ENCODE measurements around the gene GPR62. TPM values are rescaled to one million over a fixed set of nuclear protein-coding genes. Genes with fewer than 3 reads are reported as not detected.

Gene GPR62
- total and polyA plus RNA-seq, 5 donors, result 0.19 to 1.5 (median 0.46) TPM

DNA sequence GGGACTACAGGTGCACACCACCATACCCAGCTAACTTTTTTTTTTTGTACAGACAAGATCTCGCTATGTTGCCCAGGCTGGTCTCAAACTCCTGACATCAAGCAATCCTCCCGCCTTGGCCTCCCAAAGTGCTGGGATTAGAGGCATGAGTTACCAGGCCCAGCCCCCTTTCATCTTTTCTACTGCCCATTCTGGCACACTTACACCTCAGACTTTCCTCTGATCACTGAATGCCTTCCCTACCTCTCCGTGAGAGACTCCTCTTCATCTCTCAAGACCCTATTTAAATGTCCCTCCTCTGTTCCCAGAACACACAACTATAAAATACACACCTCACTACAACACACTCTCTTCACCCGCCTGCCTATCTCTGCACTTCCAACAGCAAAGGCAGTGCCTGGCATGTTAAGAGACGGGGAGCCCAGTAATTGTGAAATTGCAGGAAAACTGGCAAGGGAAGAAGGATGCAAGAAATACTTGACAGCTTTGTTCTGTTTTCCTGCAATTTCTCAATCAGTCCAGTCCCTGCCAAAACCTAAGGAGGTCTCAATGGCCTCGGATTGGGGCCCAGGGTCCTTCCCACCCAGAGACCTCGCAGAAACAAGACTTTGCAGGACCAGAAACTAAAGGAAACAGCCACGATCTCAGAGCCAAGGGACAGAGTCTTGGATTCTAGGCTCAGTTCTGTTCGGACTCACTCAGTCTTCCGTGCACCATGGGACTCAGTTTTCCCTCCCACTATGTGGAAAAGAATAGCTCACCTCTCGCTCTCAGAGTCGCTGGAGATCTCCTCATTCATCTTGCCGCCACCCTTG lies 14.3 kb upstream of the GPR62 start:
- ATAC-seq, result no peak
- Histone ChIP-seq H3K27me3 (ENCODE audit: control insufficient read depth, insufficient read depth) (no peaks in the 10 kb centered on the region), H3K27ac (ENCODE audit: low read length) (no peak overlapping the region), H3K4me3 (ENCODE audit: low read length) (peak overlapping the region; percentile 62), H3K4me1 (ENCODE audit: control insufficient read depth, insufficient read depth, low read length) (peaks cover 2% of the 10 kb centered on the region), H3K9me3 (ENCODE audit: control insufficient read depth, low read length) (no peaks in the 10 kb centered on the region)
- intact Hi-C loops (cut with DNase I), result no loop called here
- DNase-seq, result no peak
- WGBS, result 34% methylated on average over 13 of the region's 13 CpGs

DNA sequence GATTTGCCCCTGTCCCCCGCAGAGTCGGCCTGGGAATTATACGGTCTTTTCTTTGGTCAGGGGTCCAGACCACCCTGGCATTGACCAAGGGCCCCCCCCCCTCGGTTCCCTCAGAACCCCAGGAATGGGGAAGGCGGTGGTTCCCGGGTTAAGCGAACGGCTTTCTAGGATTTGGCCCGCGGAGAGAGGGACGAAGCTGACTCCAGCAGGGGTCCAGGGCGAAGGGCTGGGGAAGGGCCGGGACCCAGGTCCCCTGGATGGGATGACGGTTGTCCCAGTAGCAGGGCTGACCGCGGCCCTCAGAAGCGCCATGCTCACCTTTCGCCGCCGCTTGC lies 13.8 kb upstream of the GPR62 start:
- under 1% methylated on average over 20 of the region's 20 CpGs for WGBS
- Histone ChIP-seq H3K9me3 (ENCODE audit: control insufficient read depth, low read length) (no peaks in the 10 kb centered on the region), H3K27me3 (ENCODE audit: control insufficient read depth, insufficient read depth) (no peaks in the 10 kb centered on the region), H3K27ac (ENCODE audit: low read length) (peak overlapping the region; percentile 7), H3K4me1 (ENCODE audit: control insufficient read depth, insufficient read depth, low read length) (peaks cover 2% of the 10 kb centered on the region), H3K4me3 (ENCODE audit: low read length) (peak overlapping the region; percentile 62)
- ATAC-seq (no peak), DNase-seq (no peak)
- intact Hi-C loops (cut with DNase I), result no loop called here

DNA sequence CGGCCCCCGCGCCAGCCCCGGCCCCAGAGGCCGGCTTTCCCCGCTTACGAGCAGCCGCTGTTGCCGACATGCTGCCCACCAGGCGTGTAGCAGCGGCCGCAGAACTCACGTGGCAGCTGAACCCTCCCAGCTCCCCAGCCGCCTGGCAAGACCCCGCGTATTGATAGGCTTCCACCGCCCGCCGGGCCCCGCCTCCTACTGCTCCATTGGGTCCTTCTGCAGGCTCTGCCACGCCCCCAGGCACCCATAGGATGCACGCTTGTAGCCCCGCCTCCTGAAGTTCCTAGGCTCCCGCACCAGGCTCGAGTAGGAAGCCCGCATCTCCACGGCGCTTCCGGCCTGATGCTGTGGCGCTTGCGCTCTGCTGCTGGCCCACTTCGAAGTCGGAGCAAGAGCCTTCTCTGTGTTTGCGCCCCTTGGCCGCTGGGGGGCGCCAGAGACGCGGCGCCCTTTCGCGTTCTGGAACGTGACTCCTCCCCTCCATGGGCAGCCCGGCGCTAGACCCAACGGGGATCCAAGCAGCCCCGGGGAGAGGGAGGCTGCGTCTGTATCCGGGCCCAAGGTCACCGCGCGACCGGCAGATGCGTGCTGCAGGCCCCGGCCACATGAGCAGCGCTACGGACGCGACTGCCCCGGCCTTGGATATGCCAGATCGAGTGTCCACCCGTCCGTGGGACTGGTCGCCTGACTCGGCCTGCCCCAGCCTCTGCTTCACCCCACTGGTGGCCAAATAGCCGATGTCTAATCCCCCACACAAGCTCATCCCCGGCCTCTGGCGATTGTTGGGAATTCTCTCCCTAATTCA lies 13.2 kb upstream of the GPR62 start, which contains the start of the genes PARP3 and RRP9:
Gene PARP3 (plus strand): TSS at position 566 of the 805 bp plus-strand sequence. CDS start 993 bp downstream, outside the sequence.
Gene RRP9 (minus strand): TSS at position 107 of the 805 bp plus-strand sequence. CDS start 37 bp downstream, at position 70.
- intact Hi-C loops (cut with DNase I), result loop anchor here in 1 of 4 donors (2.0 kb wide), 1 partner anchor 33 kb away; the partner anchor contains the start of genes ABHD14A and ABHD14B
- WGBS, result 1% methylated on average over 67 of the region's 67 CpGs
- DNase-seq, result peak; percentile 100
- Histone ChIP-seq H3K4me3 (ENCODE audit: low read length) (peak within 1 kb of the TSS; percentile 62), H3K27me3 (ENCODE audit: control insufficient read depth, insufficient read depth) (no peaks in the 10 kb centered on the region), H3K4me1 (ENCODE audit: control insufficient read depth, insufficient read depth, low read length) (peaks cover 2% of the 10 kb centered on the region), H3K27ac (ENCODE audit: low read length) (peak within 1 kb of the TSS; percentile 95), H3K9me3 (ENCODE audit: control insufficient read depth, low read length) (no peaks in the 10 kb centered on the region)
- peak; percentile 95 to 96 for ATAC-seq

DNA sequence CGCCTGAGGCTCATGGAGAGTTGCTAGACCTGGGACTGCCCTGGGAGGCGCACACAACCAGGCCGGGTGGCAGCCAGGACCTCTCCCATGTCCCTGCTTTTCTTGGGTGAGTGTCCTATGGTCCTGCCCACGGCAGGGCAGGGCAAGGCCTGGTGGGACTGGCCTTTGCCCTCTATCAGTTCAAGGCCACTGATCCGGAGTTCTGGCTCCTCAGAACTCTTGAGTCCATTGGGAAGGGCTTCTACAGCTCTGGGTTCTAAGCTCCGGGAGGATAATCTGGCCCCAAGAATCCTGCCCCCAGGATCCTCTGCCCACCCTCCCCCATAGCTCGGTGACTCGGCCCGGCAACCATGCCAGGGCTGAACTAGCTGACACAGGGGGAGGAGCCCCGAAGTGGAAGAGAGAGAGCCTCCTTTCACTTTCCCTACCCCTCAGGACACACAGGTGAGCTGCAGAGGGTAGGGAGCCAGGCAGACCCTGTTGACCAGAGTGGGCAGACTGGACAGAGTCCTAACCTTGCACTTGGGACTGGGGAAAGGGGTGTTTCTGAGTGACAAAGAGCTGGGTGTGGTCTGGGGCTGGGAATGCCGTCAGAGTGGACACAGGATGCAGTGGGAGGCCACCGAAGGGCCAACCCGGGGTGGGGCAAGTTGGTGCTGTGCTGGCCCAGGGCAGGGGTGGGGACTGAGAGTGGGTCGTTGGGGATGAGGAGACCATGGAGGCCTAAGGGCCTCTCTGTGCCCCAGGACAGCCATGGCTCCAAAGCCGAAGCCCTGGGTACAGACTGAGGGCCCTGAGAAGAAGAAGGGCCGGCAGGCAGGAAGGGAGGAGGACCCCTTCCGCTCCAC lies 12.4 kb upstream of the GPR62 start:
- H3K27ac ChIP-seq (ENCODE audit: low read length), result peak overlapping the region; percentile 95
- ATAC-seq, result peak; percentile 25 to 60
- H3K4me1 ChIP-seq (ENCODE audit: control insufficient read depth, insufficient read depth, low read length), result peaks cover 2% of the 10 kb centered on the region
- no peaks in the 10 kb centered on the region for H3K9me3 ChIP-seq (ENCODE audit: control insufficient read depth, low read length)
- 40% methylated on average over 17 of the region's 17 CpGs for WGBS
- no peaks in the 10 kb centered on the region for H3K27me3 ChIP-seq (ENCODE audit: control insufficient read depth, insufficient read depth)
- H3K4me3 ChIP-seq (ENCODE audit: low read length), result peak overlapping the region; percentile 5
- peak; percentile 82 to 85 (median 83) for DNase-seq
- intact Hi-C loops (cut with DNase I), result loop anchor here in 1 of 4 donors (2.0 kb wide), 1 partner anchor 32 kb away; the partner anchor contains the start of genes ABHD14A and ABHD14B

DNA sequence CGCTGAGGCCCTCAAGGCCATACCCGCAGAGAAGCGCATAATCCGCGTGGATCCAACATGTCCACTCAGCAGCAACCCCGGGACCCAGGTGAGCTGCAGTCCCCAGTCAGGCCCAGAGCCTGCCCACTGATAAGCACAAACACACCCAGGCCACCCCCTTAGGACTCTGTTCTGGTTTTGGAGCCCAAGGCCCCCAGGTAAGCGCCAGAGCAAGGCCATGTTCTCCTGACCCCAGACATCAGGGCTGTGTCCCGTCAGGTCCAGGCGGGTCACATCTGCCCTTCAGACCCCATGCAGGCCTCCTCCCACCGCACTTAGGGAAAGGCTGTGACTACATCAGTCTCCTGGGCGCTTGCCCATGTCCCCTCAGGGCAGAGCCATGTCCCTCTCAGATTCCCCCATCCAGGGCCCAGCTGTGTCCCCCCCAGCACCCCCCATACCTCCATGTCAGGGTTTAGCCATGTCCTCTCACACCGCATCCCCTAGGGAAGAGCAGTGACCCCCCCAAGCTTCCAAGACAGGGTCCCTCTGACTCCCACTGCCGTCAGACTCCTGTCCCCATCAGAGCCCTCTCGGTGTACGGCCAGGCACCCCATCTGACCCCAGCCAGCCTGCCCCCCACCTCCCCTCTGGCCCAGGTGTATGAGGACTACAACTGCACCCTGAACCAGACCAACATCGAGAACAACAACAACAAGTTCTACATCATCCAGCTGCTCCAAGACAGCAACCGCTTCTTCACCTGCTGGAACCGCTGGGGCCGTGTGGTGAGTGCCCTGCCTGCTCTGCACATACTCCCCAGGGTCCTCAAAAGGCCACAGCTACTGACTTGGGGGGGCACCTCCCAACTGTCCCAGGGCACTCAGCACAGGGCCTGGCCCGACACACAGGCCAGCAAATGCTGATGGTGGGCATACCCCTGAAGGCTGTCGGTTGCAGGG lies 11.5 kb upstream of the GPR62 start:
- H3K27me3 ChIP-seq (ENCODE audit: control insufficient read depth, insufficient read depth), result no peaks in the 10 kb centered on the region
- no peaks in the 10 kb centered on the region for H3K9me3 ChIP-seq (ENCODE audit: control insufficient read depth, low read length)
- DNase-seq (no peak), ATAC-seq (no peak)
- peak overlapping the region; percentile 95 for H3K27ac ChIP-seq (ENCODE audit: low read length)
- intact Hi-C loops (cut with DNase I), result loop anchor here in 1 of 4 donors (2.0 kb wide), 1 partner anchor 31 kb away; the partner anchor contains the start of genes ABHD14A and ABHD14B
- no peak overlapping the region for H3K4me3 ChIP-seq (ENCODE audit: low read length)
- WGBS, result 94% methylated on average over 21 of the region's 21 CpGs
- peaks cover 2% of the 10 kb centered on the region for H3K4me1 ChIP-seq (ENCODE audit: control insufficient read depth, insufficient read depth, low read length)

DNA sequence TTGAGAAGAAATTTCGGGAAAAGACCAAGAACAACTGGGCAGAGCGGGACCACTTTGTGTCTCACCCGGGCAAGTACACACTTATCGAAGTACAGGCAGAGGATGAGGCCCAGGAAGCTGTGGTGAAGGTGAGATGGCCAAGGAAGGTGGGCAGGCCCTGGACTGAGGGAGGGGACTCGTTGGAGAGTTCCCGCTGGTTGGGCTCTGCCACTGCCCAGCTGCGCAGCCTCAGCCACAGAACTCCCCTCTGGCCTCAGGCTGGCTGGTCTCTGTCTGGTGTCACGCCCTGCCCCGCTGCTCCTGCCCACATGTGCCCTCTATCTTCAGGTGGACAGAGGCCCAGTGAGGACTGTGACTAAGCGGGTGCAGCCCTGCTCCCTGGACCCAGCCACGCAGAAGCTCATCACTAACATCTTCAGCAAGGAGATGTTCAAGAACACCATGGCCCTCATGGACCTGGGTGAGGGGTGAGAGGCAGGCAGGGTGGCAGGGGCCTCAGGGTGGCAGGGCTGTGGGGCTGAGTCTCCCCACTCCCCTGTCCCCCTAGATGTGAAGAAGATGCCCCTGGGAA lies 10.6 kb upstream of the GPR62 start:
- no peak for ATAC-seq
- intact Hi-C loops (cut with DNase I), result no loop called here
- 89% methylated on average over 11 of the region's 11 CpGs for WGBS
- Histone ChIP-seq H3K9me3 (ENCODE audit: control insufficient read depth, low read length) (no peaks in the 10 kb centered on the region), H3K4me3 (ENCODE audit: low read length) (no peak overlapping the region), H3K27me3 (ENCODE audit: control insufficient read depth, insufficient read depth) (no peaks in the 10 kb centered on the region), H3K27ac (ENCODE audit: low read length) (no peak overlapping the region), H3K4me1 (ENCODE audit: control insufficient read depth, insufficient read depth, low read length) (peaks cover 2% of the 10 kb centered on the region)
- no peak for DNase-seq

DNA sequence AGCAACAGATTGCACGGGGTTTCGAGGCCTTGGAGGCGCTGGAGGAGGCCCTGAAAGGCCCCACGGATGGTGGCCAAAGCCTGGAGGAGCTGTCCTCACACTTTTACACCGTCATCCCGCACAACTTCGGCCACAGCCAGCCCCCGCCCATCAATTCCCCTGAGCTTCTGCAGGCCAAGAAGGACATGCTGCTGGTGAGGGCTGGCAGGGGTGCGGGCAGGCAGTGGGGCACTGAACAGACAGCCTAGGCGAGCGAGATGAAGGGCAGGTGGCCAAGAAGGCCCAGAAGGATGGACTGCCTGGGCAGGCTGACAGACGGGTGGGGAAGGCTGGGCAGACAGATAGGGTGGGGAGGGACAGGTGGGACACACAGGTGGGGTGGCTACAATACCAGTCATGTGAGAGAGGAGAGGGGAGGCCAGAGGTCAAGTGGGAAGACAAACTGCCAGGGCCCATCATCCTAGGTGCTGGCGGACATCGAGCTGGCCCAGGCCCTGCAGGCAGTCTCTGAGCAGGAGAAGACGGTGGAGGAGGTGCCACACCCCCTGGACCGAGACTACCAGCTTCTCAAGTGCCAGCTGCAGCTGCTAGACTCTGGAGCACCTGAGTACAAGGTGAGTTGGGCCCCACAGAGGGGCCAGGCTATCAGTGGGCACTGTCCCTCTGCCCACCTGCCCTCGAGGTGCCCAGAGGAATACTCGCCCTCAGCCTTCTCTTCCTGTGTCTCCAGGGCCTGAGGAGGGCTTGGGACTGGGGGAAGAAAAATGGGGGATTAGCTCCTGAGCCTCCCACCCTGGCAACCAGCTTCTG lies 9.9 kb upstream of the GPR62 start:
- 85% methylated on average over 18 of the region's 18 CpGs for WGBS
- no peak overlapping the region for H3K4me3 ChIP-seq (ENCODE audit: low read length)
- H3K9me3 ChIP-seq (ENCODE audit: control insufficient read depth, low read length), result no peaks in the 10 kb centered on the region
- H3K4me1 ChIP-seq (ENCODE audit: control insufficient read depth, insufficient read depth, low read length), result peaks cover 2% of the 10 kb centered on the region
- no peak for ATAC-seq
- no peak overlapping the region for H3K27ac ChIP-seq (ENCODE audit: low read length)
- no peak for DNase-seq
- intact Hi-C loops (cut with DNase I), result no loop called here
- no peaks in the 10 kb centered on the region for H3K27me3 ChIP-seq (ENCODE audit: control insufficient read depth, insufficient read depth)

DNA sequence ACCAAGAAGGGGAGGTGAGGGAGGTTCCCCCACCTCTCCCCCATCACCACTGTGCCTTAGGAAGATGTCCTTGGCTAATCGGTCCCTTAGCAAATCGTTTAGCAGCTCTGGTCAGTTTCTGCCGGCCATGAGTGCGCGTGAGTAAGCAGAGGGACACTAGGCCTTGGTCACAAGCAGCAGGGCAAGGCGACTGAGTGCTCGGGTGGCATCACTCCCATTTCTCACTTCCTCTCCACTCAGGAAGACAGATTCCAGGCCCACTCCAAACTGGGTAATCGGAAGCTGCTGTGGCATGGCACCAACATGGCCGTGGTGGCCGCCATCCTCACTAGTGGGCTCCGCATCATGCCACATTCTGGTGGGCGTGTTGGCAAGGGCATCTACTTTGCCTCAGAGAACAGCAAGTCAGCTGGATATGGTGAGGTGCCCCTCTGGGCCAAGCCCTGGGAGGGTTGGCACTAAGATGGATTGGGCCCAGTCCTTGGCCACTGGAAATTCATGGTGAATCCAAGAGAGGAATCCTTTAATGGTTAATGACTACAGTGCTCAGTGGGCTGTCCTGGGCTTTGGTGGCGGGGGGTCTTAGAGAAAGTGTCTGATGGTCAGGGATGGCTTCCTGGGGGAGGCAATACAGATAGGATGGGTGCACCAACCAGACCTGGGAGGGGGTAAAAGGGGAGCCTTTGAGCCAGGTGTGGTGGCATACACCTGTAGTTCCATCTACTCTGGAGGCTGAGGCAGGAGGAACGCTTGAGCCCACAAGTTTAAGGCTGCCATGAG lies 9.1 kb upstream of the GPR62 start:
- Histone ChIP-seq H3K4me1 (ENCODE audit: control insufficient read depth, insufficient read depth, low read length) (peaks cover 2% of the 10 kb centered on the region), H3K4me3 (ENCODE audit: low read length) (no peak overlapping the region), H3K27ac (ENCODE audit: low read length) (no peak overlapping the region), H3K9me3 (ENCODE audit: control insufficient read depth, low read length) (no peaks in the 10 kb centered on the region), H3K27me3 (ENCODE audit: control insufficient read depth, insufficient read depth) (no peaks in the 10 kb centered on the region)
- 94% methylated on average over 14 of the region's 14 CpGs for whole genome bisulfite sequencing
- no peak for DNase-seq
- intact Hi-C loops (cut with DNase I), result no loop called here
- no peak for ATAC-seq
